GM19193 (cell line): ENCODE data around the gene CDT1.

ENCODE experiments used
- POLR2A ChIP-seq: IDR thresholded peaks from 4 replicates; pipeline ENCODE4 v1.6.1; 2011; ENCODE audit not compliant: insufficient read depth, insufficient read length; ENCODE audit errors: extremely low read depth

CDT1 gene

GRCh38 chr16:88806491-88807111, 3.0 kb downstream of the CDT1 start:
- no peak for TF ChIP-seq POLR2A

GRCh38 chr16:88807142-88807625, 3.6 kb downstream of the CDT1 start:
- TF ChIP-seq POLR2A, result peak; percentile 31

GRCh38 chr16:88807626-88808453, 4.3 kb downstream of the CDT1 start:
- TF ChIP-seq POLR2A, result no peak

GRCh38 chr16:88809068-88809675, 5.6 kb downstream of the CDT1 start:
- peak; percentile 8 for TF ChIP-seq POLR2A

- TF ChIP-seq POLR2A, result no peak
Measured at GRCh38 chr16:88809676-88810165, 6.1 kb downstream of the CDT1 start.

GRCh38 chr16:88810166-88810911, 6.8 kb downstream of the CDT1 start:
- peak; percentile 26 for TF ChIP-seq POLR2A

GRCh38 chr16:88810912-88811768, 7.6 kb downstream of the CDT1 start:
- peak; percentile 72 for TF ChIP-seq POLR2A

GRCh38 chr16:88811769-88812512, 8.4 kb downstream of the CDT1 start, which contains the start of gene APRT:
TSS of gene APRT (minus strand) at chr16:88811928. CDS start at chr16:88811899, 29 bp downstream.
- TF ChIP-seq POLR2A, result peak; percentile 89

- TF ChIP-seq POLR2A, result no peak
Measured at GRCh38 chr16:88812513-88813268, 9.1 kb downstream of the CDT1 start.

GRCh38 chr16:88813269-88814143, 9.9 kb downstream of the CDT1 start:
- no peak for TF ChIP-seq POLR2A

- TF ChIP-seq POLR2A, result no peak
Measured at GRCh38 chr16:88814144-88814502, 10.5 kb downstream of the CDT1 start.
